GM18526 (cell line): ENCODE results near the gene PTPN22.

ENCODE experiments used
- POLR2A ChIP-seq: IDR thresholded peaks from 3 replicates; pipeline ENCODE4 v1.6.1; 2011; ENCODE audit not compliant: insufficient read length; ENCODE audit errors: extremely low read depth

The PTPN22 gene

GRCh38 chr1:113868387-113869083 is 3.0 kb downstream of the PTPN22 start:
- no peak for TF ChIP-seq POLR2A

DNA sequence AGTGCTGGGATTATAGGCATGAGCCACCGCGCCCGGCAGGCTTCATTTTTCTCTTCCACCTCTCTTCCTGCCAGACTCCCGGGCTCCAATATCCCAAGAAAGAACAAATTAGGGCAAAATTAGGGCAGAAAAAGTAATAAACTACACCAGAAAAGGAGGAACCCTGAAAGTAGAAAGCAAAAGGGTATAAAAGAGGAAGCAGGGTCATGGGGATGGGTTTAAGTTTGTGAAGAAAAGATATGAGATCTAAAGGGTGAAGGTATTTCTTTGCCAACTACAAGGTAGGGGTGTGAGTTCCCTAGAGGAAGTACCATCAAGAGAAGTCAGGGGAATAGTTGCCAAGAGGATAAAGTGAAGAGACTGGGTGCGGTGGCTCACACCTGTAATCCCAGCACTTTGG is 9.9 kb downstream of the PTPN22 start:
- TF ChIP-seq POLR2A = no peak

- TF ChIP-seq POLR2A = no peak
Measured at GRCh38 chr1:113860891-113861290, 10.6 kb downstream of the PTPN22 start.

DNA sequence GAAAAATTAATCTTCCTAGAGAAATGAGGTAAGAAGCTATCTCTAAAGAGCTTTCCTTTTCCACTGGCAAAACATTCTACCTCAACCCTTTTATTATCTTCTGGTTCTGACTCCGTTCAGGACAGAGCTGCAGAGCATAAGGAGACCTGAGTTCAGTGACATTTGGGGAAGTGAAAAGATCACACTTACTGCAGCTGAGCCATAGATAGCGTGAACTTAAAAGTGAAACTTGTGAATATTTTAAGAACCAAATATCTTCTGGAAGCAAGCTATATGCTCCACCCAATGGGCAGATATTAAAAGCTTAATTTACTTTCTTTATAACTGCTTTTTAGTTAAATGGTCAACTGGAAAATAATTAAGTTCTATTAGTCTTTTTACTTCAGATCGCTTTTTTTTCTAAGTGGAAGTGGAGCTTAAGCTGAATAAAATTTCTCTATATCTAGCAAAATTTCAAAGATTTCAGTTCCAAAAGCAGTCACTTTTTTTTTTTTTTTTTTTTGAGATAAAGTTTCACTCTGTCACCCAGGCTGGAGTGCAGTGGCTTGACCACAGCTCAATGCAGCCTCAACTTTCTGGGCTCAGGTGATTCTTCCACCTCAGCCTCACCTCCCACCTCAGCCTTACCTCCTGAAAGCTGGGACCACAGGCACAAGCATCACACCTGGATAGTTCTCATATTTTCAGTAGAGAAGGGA is 11.9 kb downstream of the PTPN22 start:
- TF ChIP-seq POLR2A = no peak

DNA sequence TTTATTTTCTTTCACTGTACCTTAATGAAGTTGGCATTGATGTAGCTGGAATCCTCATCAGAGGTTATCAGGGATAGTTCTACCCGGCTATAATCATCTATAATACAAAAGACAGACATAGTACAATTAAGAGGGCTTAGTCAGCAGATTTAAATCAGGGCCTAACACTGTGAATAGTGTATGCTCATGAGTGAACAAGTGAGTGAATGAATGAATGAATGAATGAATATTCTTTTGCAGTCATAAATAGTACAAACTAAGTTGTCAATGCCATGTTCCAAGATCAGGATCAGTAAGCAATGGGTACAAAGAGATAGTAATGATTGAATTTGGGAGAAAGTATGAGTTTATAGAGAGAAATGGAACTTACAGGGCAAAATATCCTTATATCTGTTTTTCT is 12.5 kb downstream of the PTPN22 start:
- TF ChIP-seq POLR2A = no peak

DNA sequence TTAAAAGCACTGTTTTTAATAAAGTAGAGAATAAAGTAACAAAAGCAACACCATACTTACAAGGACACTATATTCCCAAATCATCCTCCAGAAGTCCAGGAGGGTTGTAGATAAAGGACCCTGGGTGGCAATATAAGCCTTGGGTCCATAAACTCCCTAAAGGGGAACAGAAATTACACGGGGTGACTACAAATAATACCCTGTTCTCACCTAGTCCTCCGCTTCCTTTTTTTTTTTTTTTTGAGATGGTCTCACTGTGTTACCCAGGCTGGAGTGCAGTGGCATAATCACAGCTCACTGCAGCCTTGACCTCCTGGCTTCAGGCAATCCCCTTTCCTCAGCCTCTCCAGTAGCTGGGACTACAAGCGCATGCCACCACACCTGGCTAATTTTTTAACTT is 13.1 kb downstream of the PTPN22 start:
- TF ChIP-seq POLR2A = no peak

GRCh38 chr1:113857776-113858175 is 13.7 kb downstream of the PTPN22 start:
- TF ChIP-seq POLR2A = no peak

DNA sequence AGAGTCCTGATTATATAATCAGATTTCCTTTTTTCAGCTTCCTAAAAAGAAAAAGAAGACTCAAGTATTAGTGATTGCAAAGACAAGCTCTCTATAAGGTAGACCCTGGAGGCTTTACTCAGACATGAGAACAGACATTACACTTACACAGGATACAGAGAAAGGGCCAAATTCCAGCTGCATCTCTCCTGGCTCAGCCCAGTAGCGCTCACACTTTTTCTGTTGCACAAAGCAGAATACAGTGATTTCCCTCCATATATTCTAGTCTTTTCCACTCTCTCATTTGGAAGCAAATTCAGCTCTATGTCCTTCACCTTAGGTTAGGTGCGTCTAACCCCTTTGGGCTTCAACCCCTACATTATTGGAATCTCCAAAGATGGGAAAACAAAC is 15.1 kb downstream of the PTPN22 start:
- no peak for TF ChIP-seq POLR2A

DNA sequence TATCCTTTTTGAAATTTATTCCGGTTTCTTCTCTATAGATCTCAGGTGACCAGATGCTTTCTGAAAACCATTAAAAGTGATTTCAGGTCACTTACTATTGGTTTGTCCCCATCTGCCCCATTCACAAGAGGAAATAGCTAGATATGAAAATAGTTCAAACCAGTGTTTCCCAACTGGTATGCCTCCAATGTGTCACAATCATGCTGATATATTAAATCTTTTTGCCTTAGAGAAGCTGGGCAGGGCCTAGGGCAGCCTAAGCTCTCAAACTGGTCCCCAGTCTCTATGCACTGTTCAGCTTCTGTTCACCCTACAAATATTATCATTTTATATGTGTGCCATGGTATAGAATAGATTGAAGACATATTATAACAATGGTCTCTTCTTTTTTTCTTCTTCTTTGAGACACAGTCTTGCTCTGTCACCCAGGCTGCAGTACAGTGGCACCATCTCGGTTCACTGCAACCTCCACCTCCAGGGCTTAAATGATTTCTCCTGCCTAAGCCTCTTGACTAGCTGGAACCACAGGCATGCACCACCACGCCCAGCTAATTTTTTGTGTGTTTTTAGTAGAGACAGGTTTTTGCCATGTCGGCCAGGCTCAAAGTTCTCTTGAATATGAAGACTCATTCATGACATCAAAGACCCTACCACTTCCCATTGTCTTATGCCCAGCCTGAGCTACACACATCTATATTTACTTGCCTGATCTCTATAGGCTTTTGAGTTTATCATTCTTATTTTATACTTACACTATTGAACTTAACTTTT is 15.7 kb downstream of the PTPN22 start:
- TF ChIP-seq POLR2A = no peak

DNA sequence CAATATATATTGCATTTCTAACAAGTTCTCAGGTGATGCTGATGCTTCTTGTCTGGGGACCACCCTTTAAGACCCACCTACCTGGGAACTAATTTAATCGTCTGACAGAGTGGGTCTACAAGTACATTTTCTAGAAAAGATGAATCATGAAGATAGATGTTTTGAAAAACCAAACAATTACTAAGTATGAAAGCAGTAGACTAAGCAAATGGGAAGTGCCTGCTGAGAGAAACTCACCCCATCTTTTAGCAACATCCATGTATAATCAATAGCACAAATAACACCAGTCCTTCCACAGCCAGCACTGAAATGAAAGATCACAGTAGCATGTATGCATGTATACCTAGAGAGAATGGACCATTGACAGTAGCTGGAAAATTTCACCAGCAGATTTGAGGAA is 17.3 kb downstream of the PTPN22 start:
- TF ChIP-seq POLR2A = no peak

- TF ChIP-seq POLR2A = no peak
Measured at GRCh38 chr1:113850127-113850796, 21.2 kb downstream of the PTPN22 start.

DNA sequence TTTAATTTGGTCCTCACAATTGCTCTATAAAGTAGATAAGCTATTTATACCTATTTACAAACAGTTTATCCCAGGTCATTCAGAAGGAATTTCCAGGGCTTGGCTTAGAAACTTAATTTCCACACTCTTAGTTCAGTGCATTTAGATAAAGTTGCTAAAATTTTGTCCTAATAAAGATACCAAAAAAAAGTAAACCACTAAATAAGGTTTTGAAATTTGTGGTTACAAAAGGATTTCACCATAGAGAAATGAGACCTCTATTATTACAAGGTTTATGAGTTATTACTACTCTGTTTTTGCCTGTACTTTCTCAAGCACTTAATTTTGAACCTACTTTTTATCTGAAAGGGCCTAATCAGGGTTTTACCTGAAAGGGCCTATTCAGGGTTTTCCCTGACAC is 22.4 kb downstream of the PTPN22 start:
- no peak for TF ChIP-seq POLR2A

DNA sequence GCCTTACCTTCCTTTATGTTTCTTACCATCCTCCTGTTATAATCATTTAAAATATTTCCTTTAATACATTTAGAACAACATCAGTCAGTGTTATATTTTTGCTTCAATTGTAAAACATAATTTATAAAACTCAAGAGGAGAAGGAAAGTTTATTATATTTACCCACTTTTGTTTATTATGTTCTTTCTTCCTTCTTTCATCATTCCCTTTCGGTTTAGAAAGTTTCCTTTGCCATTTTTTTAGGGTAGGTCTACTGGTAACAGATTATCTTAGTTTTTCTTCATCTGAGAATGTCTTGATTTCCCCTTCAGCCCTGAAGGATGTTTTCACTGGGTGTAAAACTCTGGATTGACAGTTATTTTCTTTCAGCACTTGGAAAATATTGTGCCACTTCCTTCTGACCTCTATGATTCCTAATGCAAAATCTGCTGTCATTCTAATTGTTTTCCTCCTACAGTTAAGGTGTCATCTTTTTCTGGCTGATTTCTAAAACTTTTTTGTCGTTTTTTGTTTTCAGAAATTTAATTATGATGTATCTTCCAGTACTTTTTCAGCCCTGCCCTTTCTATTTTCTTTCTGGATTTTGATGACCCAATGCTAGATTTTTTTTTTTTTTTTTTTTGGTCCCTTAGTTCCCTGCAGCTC is 25.0 kb downstream of the PTPN22 start:
- TF ChIP-seq POLR2A = no peak

GRCh38 chr1:113836534-113836933 is 35.0 kb downstream of the PTPN22 start:
- no peak for TF ChIP-seq POLR2A

DNA sequence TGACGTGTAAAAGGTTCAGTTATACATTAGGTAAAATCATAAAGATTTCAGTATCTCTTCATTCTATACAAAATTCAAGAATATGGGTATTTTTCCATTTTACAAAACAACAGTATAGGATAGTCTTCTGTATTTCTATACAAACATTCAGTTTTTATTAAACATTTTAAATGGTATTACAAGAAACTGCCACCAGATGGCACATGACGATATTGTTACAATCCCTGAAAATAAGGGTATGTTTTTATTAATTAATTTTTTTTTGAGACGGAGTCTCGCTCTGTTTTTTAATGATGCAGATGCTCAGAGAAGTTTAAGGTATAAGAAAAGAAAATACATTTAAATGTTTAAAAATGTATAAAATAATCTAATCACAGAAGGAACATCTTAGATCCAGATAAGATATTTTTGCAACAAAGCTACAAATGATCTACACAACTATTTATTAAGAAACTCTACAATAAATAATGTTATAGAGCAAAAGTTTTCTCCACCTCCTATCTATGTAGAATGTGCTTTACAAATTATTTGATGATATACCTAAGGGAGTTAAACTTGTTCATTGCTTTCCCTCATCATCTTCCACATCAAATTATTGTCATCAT is 35.7 kb downstream of the PTPN22 start:
- no peak for TF ChIP-seq POLR2A
